DMS 273 (cell line): ENCODE measurements around the gene KLF13.

Source experiments
- DNase-seq: peaks from one replicate; lab custom pipeline; 2025; ENCODE audit not compliant: unreplicated experiment; lab: John Stamatoyannopoulos, UW

Gene KLF13

DNA sequence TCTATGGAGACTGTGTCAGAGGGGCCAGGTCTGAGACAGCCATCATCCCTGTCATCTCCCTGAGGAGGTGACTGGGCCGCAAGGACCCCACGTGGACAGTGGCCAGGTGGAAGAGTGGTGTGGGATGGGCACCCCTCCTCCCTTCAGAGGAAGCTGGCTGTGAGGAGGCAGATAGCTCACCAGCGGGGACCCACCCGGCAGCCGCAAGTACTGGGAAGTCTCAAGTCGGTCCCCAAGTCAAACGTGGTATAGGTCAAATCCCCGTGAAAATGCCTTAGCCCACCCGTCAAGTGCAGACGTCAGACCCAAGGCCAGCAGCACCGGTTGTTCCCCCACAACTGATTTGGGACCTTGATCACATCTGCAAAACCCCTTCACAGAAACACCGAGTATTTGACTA lies 12.3 kb upstream of the KLF13 start:
- DNase-seq: no peak

- DNase-seq: no peak
These were observed 10.4 kb upstream of the KLF13 start for GRCh38 chr15:31316135-31316795.

- no peak for DNase-seq
These were observed 9.6 kb upstream of the KLF13 start for GRCh38 chr15:31317017-31317416.

DNA sequence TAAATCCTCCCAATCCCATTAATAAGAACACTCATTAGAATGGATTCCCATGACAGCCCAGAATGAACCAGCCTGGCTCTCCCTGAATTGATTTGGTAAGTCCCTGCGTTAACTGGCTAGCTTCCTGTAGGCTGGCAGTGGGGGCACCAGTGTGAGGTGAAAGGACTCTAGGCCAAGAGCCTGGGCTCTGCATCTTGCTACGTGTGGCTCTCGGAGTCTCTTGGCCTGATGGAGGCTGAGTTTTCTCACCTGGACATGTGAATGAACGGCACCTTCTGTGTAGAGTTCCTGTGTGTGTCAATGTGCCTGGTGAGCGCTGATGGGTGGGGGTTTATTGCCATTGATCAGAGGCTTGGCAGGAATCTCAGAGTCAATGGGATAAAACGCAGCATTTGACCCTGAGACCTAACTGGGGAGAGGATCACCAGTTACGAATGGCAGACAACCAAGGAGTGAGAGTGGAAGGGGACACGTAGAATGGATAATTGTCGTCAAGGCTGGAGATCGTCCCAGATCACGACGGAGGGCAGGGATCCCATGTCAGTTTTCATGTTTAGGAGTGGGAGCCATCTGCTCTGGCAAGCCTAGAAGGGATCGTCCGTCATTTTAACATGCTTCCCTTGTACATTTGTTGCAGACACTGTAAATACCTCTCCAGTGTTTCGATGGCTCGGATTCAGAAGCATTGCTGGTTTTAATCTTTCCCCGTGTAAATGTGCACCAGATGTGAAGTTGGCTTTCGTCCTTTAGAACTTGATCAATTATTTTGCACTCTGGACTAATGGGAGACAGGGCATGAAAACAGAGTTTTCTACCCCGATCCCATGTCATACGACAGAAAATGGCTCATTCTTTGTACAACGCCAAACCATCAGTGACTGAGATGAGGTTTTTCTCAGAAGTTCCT lies 9.0 kb upstream of the KLF13 start:
- no peak for DNase-seq

DNA sequence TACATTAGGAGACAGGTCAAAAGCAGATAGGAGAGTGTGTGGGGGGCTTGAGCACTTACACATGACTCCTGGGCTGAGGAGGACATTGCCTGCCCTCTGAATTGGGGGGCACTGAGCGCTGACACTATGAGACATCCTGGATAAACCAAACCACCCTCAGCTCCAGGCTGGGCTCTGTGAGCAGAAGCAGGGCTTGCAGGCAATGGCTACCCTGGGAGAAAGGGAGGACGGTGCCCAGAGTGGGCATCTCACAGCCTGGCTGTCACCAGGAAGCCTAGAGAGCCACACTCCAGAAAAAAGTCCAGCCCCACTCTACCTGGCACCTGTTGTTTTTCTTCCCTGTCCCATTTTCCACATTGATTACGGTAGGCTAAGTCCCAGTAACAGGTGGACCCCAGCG lies 8.2 kb upstream of the KLF13 start:
- DNase-seq: no peak

- DNase-seq: no peak
These were observed 6.6 kb upstream of the KLF13 start for GRCh38 chr15:31320022-31320421.

DNA sequence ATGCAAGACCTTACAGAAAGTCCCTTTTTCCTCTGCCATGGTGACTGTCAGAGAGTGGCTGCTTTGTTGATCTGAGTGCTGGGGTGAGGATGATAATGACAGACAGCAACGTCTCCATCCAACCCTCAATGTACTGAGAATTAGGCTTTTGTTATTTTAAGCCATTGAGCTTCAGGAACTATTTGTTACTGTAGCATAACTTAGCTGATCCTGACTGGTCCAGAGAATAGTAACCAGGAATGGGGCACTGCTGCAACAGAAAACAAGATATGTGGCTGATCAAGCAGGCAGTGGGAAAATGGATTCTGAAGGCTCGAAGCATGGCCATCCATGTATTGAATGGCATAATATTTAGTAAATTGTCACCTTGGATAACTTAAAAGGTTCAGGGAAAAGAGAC lies 5.2 kb upstream of the KLF13 start:
- DNase-seq: no peak

DNA sequence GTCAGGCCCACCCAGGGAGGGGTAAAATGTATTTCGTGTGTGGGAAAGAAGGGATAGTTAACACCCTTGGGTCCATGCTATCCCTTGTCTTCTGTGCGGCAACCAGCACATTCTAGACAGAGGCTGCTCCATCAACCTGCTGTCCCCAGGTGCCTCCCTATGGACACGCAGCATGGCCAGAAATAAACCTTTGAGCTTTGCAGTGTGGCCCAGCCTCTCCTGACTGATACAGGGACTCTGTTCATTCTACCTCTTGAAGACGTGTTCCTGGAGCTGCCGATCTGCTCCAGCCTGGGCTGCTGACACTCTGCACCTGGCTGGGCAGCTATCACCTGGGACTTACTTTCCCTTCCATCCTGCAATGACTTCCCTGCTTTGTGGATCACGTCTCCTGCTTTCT lies 4.1 kb upstream of the KLF13 start:
- DNase-seq: no peak

DNA sequence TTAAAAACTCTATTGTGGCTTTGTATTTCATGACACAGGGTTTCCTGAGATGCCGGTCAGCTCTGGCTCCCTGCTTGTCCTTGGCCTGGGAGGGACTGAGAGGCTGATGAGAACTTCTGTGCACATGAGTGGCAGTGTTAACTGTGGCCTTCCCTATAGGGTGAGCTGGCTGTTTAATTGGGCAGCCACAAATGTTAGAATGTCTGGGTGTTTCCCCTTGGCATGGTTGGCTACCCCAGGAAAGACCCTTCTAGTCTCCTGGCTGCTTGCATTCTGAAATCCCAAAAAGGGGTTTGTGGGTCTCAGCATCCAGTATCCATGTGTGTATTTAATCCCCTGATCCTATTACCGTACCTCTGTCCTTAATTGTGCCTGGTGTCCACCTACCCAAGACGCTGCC lies 3.0 kb upstream of the KLF13 start:
- DNase-seq: no peak

GRCh38 chr15:31324186-31324585 lies 2.4 kb upstream of the KLF13 start:
- no peak for DNase-seq

DNA sequence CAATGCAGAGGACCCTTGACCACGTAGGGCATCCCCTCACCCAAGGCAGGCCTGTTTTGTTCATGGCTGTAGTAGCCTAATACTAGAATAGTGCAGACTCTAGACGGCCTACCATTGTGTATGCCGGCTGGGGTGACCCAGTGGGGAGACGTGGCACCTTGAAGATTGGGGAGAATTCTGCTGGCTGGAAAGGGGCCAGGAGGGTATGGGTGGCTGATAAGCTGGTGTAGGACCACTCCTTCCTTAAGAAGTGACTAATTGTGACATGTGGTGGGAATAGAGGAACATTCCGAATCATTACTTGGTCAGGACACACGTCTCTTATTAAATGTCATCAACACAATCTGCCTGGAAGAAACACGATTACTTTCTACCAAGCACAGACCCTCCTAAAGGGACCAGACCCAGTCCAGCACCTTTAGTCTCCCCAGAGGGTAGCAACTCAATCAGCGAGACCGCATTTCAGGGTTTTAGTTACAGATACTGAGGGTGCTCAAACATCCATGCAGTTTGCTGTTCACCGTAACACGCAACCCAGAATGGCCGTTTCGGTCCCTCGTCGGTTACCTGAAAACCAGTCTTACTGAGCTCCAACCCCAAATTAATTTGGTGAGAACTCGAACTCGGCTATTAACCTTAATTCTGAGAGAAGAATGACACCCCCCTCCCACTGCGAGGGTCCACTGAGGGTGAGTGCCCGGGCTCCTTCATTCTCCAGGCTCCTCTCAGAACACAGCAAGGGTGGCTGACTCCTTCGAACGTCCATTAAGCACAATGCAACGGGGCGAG lies 1.6 kb upstream of the KLF13 start:
- no peak for DNase-seq

DNA sequence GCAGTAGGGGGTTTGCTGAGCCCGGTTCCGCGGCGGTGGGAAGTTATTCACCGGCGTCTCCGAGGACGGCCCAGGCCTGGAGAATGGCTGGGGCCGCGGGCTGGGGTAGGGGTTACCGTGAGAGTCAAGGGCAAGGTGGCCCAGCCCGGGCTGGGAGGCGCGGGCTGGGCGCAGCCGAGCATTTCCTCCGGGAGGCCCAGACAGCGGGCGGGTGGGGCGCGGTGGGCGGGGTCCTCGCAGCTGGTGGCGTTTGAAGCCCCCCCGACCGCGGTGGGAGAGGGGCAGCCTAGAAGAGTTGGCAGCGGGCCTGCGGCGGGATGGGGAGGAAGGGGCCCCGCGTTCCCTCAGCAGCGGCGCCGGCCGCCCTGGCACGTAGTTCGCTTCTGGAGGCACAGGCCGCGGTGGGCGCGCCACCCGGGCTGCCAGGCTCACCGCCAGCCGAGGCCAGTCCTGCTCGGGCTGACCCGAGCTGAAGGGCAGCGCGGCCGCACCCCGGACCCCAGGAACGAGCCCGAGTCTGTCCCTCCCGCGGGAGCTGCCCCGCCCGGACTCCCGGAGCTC lies 960 bp upstream of the KLF13 start:
- DNase-seq: peak; percentile 68

DNA sequence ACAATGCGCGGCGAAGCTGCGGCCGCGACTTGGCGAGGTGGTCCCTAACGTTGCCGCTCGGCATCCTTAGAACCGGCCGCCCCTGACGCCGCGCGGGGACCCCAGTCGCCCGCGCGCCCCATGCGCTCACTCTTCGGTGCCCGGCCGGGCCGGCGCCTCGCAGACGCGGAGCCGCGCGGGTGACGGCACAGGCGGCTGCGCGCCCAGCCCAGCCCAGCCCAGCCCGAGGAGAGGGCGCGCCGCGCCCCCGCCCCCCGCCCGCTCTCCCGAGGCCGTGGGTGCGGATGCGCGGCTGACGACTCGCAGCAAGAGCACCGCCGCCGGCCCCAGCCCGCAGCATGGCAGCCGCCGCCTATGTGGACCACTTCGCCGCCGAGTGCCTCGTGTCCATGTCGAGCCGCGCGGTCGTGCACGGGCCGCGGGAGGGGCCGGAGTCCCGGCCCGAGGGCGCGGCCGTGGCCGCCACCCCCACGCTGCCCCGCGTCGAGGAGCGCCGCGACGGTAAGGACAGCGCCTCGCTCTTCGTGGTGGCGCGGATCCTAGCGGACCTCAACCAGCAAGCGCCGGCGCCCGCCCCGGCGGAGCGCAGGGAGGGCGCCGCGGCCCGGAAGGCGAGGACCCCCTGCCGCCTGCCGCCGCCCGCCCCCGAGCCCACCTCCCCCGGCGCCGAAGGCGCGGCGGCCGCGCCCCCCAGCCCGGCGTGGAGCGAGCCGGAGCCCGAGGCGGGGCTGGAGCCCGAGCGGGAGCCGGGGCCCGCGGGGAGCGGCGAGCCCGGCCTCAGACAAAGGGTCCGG lies 437 bp downstream of the KLF13 start:
- peak; percentile 93 for DNase-seq

GRCh38 chr15:31327669-31328427 lies 1.2 kb downstream of the KLF13 start:
- peak; percentile 84 for DNase-seq

GRCh38 chr15:31328428-31328968 lies 1.9 kb downstream of the KLF13 start:
- DNase-seq: peak; percentile 43

DNA sequence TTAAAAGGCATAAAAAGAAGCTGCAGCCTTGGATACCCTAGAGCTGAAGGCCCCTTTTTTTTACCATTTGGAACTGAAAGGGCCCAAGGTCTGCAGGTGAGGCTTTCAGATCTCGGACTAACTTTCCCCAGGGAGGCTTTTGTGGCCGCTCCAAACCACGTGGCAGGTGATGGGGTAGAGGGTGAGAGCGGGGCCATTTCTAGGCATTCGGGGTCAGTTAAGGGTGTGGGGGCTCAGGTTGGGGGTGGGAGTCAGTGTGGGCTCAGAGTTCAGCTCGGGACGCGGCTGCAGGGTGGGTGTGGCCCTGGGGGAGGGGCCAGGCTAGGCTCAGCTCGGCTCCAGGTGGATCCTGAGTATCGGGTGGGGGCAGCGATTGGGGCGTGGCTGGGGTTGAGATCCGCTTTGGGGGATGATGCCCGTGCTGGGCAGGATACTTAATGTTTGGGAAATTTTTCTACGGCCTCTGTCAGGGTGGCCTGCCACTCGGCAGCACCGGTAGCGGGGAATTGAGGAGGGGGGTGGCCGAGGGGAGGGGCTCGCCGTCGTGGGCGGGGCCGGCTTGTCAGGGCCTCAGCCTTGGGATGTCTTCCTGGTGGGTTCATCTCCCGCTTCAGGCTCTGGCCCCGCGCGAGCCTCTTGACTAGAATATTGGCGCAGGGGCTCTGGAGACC lies 2.5 kb downstream of the KLF13 start:
- DNase-seq: peak; percentile 37

- no peak for DNase-seq
These were observed 3.0 kb downstream of the KLF13 start for GRCh38 chr15:31329640-31330010.

GRCh38 chr15:31330111-31330785 lies 3.6 kb downstream of the KLF13 start:
- no peak for DNase-seq

DNA sequence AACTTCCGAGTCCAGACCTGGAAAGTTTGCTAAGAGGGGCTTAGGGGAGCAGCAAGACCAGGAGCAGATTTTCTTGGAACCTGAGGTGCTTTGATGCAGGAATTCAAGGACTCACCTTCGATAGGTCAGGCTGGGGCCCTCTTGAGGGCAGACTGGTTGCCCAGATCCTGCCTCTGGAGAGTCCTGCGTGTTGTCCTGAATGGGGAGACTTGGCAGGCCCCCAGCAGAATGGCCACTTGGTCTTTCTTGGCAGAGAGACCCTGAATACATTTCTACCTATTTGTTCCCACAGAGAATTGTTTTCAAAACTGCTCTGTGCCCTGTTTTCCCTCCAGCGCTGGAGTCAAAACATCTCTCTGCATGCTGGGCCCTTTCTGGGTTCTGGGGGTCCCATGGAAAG lies 4.2 kb downstream of the KLF13 start:
- no peak for DNase-seq
